GM12872 (cell line): ENCODE results near the gene KCTD21.

Experiments
- CTCF ChIP-seq: IDR thresholded peaks from 3 replicates; pipeline ENCODE4 v1.5.1; 2011; ENCODE audit warnings: low read depth, mild to moderate bottlenecking, low read length, moderate library complexity; ENCODE audit not compliant: insufficient read depth

KCTD21 gene

GRCh38 chr11:78195917-78196560, 7.6 kb upstream of the KCTD21 start:
- TF ChIP-seq CTCF, result no peak

GRCh38 chr11:78194490-78194889, 6.1 kb upstream of the KCTD21 start:
- no peak for TF ChIP-seq CTCF

GRCh38 chr11:78193806-78194205, 5.4 kb upstream of the KCTD21 start:
- no peak for TF ChIP-seq CTCF

GRCh38 chr11:78192911-78193351, 4.5 kb upstream of the KCTD21 start:
- no peak for TF ChIP-seq CTCF

- TF ChIP-seq CTCF, result no peak
These were observed 3.8 kb upstream of the KCTD21 start for GRCh38 chr11:78192223-78192719.

- no peak for TF ChIP-seq CTCF
These were observed 2.6 kb upstream of the KCTD21 start for GRCh38 chr11:78190871-78191538.

- no peak for TF ChIP-seq CTCF
These were observed 1.9 kb upstream of the KCTD21 start for GRCh38 chr11:78190374-78190773.
